GM18870 (cell line): ENCODE data around the gene GTPBP3.

Experiments used
- ATAC-seq: cut with Tn5 transposase; IDR thresholded peaks from one replicate; pipeline ENCODE4 v1.9.1; 2021; ENCODE audit warnings: moderate library complexity; ENCODE audit not compliant: unreplicated experiment

The GTPBP3 gene

GRCh38 chr19:17379221-17379631 lies 41.9 kb downstream of the GTPBP3 start:
- ATAC-seq = no peak

GRCh38 chr19:17380426-17381138 lies 43.2 kb downstream of the GTPBP3 start:
- ATAC-seq = no peak

GRCh38 chr19:17385878-17386611 lies 48.7 kb downstream of the GTPBP3 start:
- ATAC-seq = no peak

GRCh38 chr19:17389288-17389687 lies 51.9 kb downstream of the GTPBP3 start:
- no peak for ATAC-seq

GRCh38 chr19:17389957-17390664 lies 52.8 kb downstream of the GTPBP3 start:
- no peak for ATAC-seq

GRCh38 chr19:17390665-17391370 lies 53.5 kb downstream of the GTPBP3 start:
- ATAC-seq = no peak

- no peak for ATAC-seq
These were observed 54.2 kb downstream of the GTPBP3 start for GRCh38 chr19:17391371-17392151.
